ENCODE data around the gene HAO2. TPM values are rescaled to one million over a fixed set of nuclear protein-coding genes. Genes with fewer than 3 reads are reported as not detected.

HAO2 gene
- total RNA-seq, 1 donor from 2014 or later = not detected

- H3K36me3 Mint-ChIP-seq (ENCODE audit: low read depth) = no peaks in the 10 kb centered on the region
- intact Hi-C loops (cut with micrococcal nuclease) = no loop called here
- H3K27me3 Mint-ChIP-seq (ENCODE audit: low read depth) = peaks cover 2% of the 10 kb centered on the region
- no peak overlapping the region for H3K27ac Mint-ChIP-seq
- peaks cover 3% of the 10 kb centered on the region for H3K4me1 Mint-ChIP-seq (ENCODE audit: low read depth)
- H3K9me3 Mint-ChIP-seq = no peaks in the 10 kb centered on the region
- DNase-seq (ENCODE audit: low spot score) = no peak
- no peak overlapping the region for H3K4me3 Mint-ChIP-seq (ENCODE audit: low read depth)
Observed at GRCh38 chr1:119358636-119359035, 9.9 kb upstream of the HAO2 start.

GRCh38 chr1:119359730-119360129, 8.9 kb upstream of the HAO2 start:
- Mint-ChIP-seq H3K4me1 (ENCODE audit: low read depth) (no peaks in the 10 kb centered on the region), H3K4me3 (ENCODE audit: low read depth) (no peak overlapping the region), H3K27ac (no peak overlapping the region), H3K27me3 (ENCODE audit: low read depth) (peaks cover 4% of the 10 kb centered on the region), H3K9me3 (no peaks in the 10 kb centered on the region), H3K36me3 (ENCODE audit: low read depth) (no peaks in the 10 kb centered on the region)
- intact Hi-C loops (cut with micrococcal nuclease) = no loop called here
- DNase-seq (ENCODE audit: low spot score) = no peak

DNA sequence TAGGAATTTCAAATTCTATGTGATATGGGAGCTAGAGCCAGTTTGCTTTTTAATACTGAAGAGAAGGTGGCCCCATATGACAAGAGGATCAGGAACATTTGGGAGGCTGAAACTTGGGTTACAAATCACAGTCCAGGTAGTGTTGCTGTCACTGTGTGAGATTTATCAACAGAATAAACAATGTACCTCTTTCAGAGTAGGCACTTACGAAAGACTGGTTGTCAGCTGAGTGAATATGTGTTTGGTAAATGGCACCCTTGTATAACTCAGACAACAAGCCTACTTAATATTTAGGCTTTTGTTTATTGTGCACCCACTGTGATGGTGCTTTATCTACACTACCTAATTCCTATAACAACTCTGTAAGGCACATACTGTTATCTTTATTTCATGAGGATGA, 7.4 kb upstream of the HAO2 start:
- peaks cover 6% of the 10 kb centered on the region for H3K27me3 Mint-ChIP-seq (ENCODE audit: low read depth)
- no peaks in the 10 kb centered on the region for H3K36me3 Mint-ChIP-seq (ENCODE audit: low read depth)
- no peak overlapping the region for H3K4me3 Mint-ChIP-seq (ENCODE audit: low read depth)
- DNase-seq (ENCODE audit: low spot score) = no peak
- intact Hi-C loops (cut with micrococcal nuclease) = no loop called here
- H3K4me1 Mint-ChIP-seq (ENCODE audit: low read depth) = no peaks in the 10 kb centered on the region
- no peaks in the 10 kb centered on the region for H3K9me3 Mint-ChIP-seq
- H3K27ac Mint-ChIP-seq = no peak overlapping the region

DNA sequence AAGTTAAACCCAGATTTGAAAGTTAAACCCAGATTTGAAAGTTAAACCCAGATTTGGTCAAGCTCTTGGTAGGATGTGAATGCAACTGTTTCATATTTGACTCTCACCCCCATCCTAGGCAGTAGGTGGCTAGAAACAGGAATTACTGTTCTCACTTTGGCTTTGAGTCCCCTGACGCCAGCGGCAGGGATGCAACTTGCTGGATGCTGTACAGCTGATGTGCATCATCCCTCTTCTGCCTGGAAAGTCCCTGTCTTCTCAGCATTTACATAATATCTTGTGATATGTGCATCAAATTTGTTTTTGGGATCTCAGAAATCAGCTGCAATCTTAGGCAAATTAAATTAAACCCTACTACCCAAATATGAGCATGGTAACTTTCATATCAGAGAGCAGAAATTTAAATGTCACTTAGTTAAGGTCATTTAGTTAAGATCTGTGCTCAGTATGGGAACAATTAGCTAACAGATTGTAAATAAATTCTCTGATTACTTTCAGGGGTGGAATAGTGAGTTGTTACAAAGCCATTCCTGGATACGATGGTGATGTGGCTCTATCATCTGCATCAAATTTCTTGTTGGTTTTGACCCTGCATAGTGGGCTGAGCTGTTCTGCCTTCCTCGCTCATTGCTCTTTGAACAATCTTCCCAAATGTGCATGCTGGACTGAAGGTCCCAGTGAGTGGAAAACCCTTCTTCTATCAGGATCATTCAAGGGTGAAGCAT, 6.8 kb upstream of the HAO2 start:
- intact Hi-C loops (cut with micrococcal nuclease) = no loop called here
- H3K9me3 Mint-ChIP-seq = no peaks in the 10 kb centered on the region
- DNase-seq (ENCODE audit: low spot score) = no peak
- no peak overlapping the region for H3K4me3 Mint-ChIP-seq (ENCODE audit: low read depth)
- H3K27me3 Mint-ChIP-seq (ENCODE audit: low read depth) = peaks cover 8% of the 10 kb centered on the region
- no peak overlapping the region for H3K27ac Mint-ChIP-seq
- no peaks in the 10 kb centered on the region for H3K36me3 Mint-ChIP-seq (ENCODE audit: low read depth)
- no peaks in the 10 kb centered on the region for H3K4me1 Mint-ChIP-seq (ENCODE audit: low read depth)

DNA sequence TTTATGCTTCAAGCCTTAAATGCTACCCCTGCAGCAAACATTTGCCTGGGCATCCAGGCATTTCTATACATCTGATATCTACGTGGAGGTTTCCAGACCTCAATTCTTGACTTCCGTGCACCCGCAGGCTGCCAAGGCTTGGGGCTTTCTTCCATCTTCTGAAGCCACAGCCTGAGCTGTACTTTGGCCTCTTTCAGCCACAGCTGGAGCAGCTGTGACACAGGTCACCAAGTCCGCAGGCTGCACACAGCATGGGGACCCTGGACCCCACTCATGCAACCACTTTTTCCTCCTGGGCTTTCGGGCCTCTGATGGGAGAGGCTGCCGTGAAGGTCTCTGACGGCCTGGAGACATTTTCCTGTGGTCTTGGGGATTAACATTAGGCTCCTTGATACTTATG, 5.4 kb upstream of the HAO2 start:
- no peaks in the 10 kb centered on the region for H3K4me1 Mint-ChIP-seq (ENCODE audit: low read depth)

DNA sequence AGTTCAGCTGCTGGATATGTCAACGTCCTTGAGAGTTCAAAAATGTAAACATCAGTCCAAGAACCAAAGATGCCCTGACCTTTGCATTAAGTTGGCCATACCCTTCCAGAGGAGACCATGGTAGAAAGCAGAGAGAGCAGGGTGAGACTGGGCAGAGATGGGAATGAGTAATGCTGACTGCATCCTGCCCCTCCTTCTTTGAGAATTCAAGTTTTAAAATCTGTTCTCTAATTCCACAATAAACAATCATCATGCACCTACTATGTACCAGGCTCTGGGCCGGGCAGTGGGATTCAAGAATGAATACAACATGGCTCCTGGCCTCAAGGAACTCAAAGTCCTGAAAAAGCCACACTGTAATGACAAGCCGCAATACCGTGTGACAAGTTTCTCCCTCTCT, 3.9 kb upstream of the HAO2 start:
- Mint-ChIP-seq H3K36me3 (ENCODE audit: low read depth) (no peaks in the 10 kb centered on the region), H3K27ac (no peak overlapping the region), H3K4me1 (ENCODE audit: low read depth) (no peaks in the 10 kb centered on the region), H3K4me3 (ENCODE audit: low read depth) (no peak overlapping the region), H3K9me3 (no peaks in the 10 kb centered on the region), H3K27me3 (ENCODE audit: low read depth) (peaks cover 8% of the 10 kb centered on the region)
- intact Hi-C loops (cut with micrococcal nuclease) = no loop called here
- DNase-seq (ENCODE audit: low spot score) = no peak

More for the DNA sequence above, 5.4 kb upstream of the HAO2 start:
- Mint-ChIP-seq H3K36me3 (ENCODE audit: low read depth) (no peaks in the 10 kb centered on the region), H3K27me3 (ENCODE audit: low read depth) (peaks cover 8% of the 10 kb centered on the region), H3K9me3 (no peaks in the 10 kb centered on the region), H3K27ac (no peak overlapping the region), H3K4me3 (ENCODE audit: low read depth) (no peak overlapping the region)
- intact Hi-C loops (cut with micrococcal nuclease) = no loop called here
- no peak for DNase-seq (ENCODE audit: low spot score)

DNA sequence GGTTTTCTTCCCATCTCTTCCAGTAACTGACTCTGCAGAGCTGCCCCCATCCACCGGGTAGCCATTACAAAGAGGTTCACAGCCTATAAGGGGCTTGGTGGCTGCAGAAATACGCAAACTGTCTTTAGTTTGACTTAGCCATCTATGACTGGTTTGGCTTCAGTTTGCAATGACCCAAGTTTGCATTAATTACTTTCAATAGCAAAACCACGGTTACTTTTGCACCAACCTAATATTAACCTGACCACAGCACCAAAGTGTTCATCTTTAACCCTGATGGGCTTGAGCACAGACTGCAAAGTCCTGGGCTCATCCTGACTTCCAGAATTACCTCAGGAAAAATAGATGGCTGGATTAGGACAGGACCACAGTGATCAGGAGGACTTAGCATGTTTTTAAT, 2.2 kb upstream of the HAO2 start:
- no peak for DNase-seq (ENCODE audit: low spot score)
- H3K9me3 Mint-ChIP-seq = no peaks in the 10 kb centered on the region
- no peak overlapping the region for H3K4me3 Mint-ChIP-seq (ENCODE audit: low read depth)
- H3K27me3 Mint-ChIP-seq (ENCODE audit: low read depth) = peaks cover 8% of the 10 kb centered on the region
- no peak overlapping the region for H3K27ac Mint-ChIP-seq
- no peaks in the 10 kb centered on the region for H3K4me1 Mint-ChIP-seq (ENCODE audit: low read depth)
- H3K36me3 Mint-ChIP-seq (ENCODE audit: low read depth) = no peaks in the 10 kb centered on the region
- intact Hi-C loops (cut with micrococcal nuclease) = loop anchor here (2.0 kb wide), 1 partner anchor 80 kb away; no protein-coding TSS in a partner anchor

GRCh38 chr1:119367432-119368124, 1.0 kb upstream of the HAO2 start:
- H3K4me3 Mint-ChIP-seq (ENCODE audit: low read depth) = no peak overlapping the region
- H3K27me3 Mint-ChIP-seq (ENCODE audit: low read depth) = peaks cover 12% of the 10 kb centered on the region
- no peaks in the 10 kb centered on the region for H3K4me1 Mint-ChIP-seq (ENCODE audit: low read depth)
- no peak for DNase-seq (ENCODE audit: low spot score)
- H3K9me3 Mint-ChIP-seq = no peaks in the 10 kb centered on the region
- no peak overlapping the region for H3K27ac Mint-ChIP-seq
- no peaks in the 10 kb centered on the region for H3K36me3 Mint-ChIP-seq (ENCODE audit: low read depth)
- intact Hi-C loops (cut with micrococcal nuclease) = loop anchor here (2.0 kb wide), 1 partner anchor 81 kb away; no protein-coding TSS in a partner anchor

DNA sequence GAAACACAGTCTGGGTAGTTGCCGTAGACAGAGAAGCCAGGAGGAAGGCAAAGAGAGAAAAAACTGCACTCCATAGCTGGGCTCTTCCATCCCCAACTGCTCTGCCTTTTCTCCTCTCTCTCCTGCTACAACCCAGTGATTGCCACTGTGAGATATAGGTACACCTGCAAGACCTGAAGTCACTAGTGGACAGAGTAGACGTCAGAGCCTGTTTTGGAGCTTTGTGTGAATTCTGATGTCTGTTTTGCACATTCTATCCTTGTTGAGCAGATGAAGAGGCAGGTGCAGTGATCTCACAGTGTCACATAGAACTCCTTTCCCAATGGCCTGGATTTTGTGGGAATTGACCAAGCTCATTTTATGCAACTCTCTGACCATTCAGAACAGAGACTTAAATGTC, 2.2 kb downstream of the HAO2 start:
- intact Hi-C loops (cut with micrococcal nuclease) = no loop called here
- no peaks in the 10 kb centered on the region for H3K36me3 Mint-ChIP-seq (ENCODE audit: low read depth)
- H3K27me3 Mint-ChIP-seq (ENCODE audit: low read depth) = peaks cover 15% of the 10 kb centered on the region

DNA sequence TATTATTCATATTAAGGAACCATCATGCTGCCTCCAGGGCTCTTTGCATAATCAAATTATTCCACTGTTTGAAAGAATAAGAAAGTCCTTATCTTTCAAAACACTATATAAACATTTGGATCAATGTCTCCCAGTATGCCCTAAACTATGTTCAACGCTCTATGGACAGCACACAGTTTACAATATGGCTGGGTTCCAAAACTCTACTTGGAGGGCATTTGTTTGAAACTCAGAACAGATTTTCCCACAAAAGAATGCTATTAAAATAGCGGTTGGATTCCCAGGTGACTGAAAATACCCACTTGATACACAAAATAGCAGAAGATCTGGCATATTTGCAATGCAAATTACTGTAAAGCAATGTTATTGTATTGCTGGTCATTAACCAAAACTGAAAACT, 3.2 kb downstream of the HAO2 start:
- Mint-ChIP-seq H3K27ac (no peak overlapping the region), H3K9me3 (no peaks in the 10 kb centered on the region), H3K4me1 (ENCODE audit: low read depth) (peaks cover 9% of the 10 kb centered on the region), H3K36me3 (ENCODE audit: low read depth) (no peaks in the 10 kb centered on the region), H3K27me3 (ENCODE audit: low read depth) (peaks cover 9% of the 10 kb centered on the region), H3K4me3 (ENCODE audit: low read depth) (no peak overlapping the region)
- intact Hi-C loops (cut with micrococcal nuclease) = no loop called here
- no peak for DNase-seq (ENCODE audit: low spot score)

More for the DNA sequence above, 2.2 kb downstream of the HAO2 start:
- H3K27ac Mint-ChIP-seq = no peak overlapping the region
- H3K4me3 Mint-ChIP-seq (ENCODE audit: low read depth) = no peak overlapping the region
- H3K9me3 Mint-ChIP-seq = no peaks in the 10 kb centered on the region
- H3K4me1 Mint-ChIP-seq (ENCODE audit: low read depth) = peaks cover 9% of the 10 kb centered on the region
- no peak for DNase-seq (ENCODE audit: low spot score)

GRCh38 chr1:119372503-119373086, 4.0 kb downstream of the HAO2 start:
- Mint-ChIP-seq H3K4me3 (ENCODE audit: low read depth) (no peak overlapping the region), H3K4me1 (ENCODE audit: low read depth) (peaks cover 9% of the 10 kb centered on the region), H3K27ac (no peak overlapping the region), H3K27me3 (ENCODE audit: low read depth) (peaks cover 12% of the 10 kb centered on the region), H3K9me3 (no peaks in the 10 kb centered on the region), H3K36me3 (ENCODE audit: low read depth) (no peaks in the 10 kb centered on the region)
- no peak for DNase-seq (ENCODE audit: low spot score)
- intact Hi-C loops (cut with micrococcal nuclease) = no loop called here

- H3K9me3 Mint-ChIP-seq = no peaks in the 10 kb centered on the region
- no peaks in the 10 kb centered on the region for H3K36me3 Mint-ChIP-seq (ENCODE audit: low read depth)
- DNase-seq (ENCODE audit: low spot score) = no peak
- H3K27ac Mint-ChIP-seq = no peak overlapping the region
- peaks cover 9% of the 10 kb centered on the region for H3K4me1 Mint-ChIP-seq (ENCODE audit: low read depth)
- peaks cover 12% of the 10 kb centered on the region for H3K27me3 Mint-ChIP-seq (ENCODE audit: low read depth)
- no peak overlapping the region for H3K4me3 Mint-ChIP-seq (ENCODE audit: low read depth)
- intact Hi-C loops (cut with micrococcal nuclease) = no loop called here
Observed at GRCh38 chr1:119373465-119373864, 4.9 kb downstream of the HAO2 start.

DNA sequence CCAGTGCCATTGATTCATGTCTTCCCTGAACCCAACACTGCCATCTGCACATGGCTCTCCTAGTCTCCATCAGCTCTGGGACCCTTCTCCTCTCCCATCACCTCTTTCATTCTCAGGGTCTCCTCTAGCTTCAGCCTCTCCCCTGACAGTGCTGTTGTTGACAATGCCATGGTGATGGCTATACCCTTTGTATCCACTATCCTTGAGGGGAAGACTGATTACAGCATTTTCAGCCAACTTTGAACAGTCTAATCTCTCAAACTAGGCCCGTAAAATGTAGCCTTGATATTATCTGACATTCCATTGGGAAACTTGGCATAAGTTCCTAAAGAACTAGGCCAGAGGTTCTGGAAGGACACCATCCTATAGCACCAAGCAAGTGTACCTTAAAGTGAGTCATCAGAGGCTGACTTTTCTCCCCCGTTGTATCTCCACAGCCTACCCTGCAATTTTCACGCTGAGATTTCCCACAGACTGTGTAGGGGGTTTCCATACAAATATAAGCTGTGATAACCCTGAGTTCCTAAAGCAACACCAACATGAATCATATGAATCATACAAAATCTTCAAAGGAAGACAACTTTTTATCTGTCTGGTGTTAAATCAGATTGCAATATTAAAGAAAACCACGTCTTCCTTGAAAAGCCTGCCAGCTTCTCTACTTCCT, 5.8 kb downstream of the HAO2 start:
- intact Hi-C loops (cut with micrococcal nuclease) = no loop called here
- no peak for DNase-seq (ENCODE audit: low spot score)
- Mint-ChIP-seq H3K36me3 (ENCODE audit: low read depth) (no peaks in the 10 kb centered on the region), H3K4me1 (ENCODE audit: low read depth) (peaks cover 9% of the 10 kb centered on the region), H3K4me3 (ENCODE audit: low read depth) (no peak overlapping the region), H3K9me3 (no peaks in the 10 kb centered on the region), H3K27ac (no peak overlapping the region), H3K27me3 (ENCODE audit: low read depth) (peaks cover 17% of the 10 kb centered on the region)
